GM12878 (cell line): ENCODE results near the gene B4GALT5. TPM values are rescaled to one million over a fixed set of nuclear protein-coding genes. Genes with fewer than 3 reads are reported as not detected.
"Not testable (repeated sequence)": the region's sequence is repeated elsewhere in the genome, so short reads cannot be mapped to it uniquely, and the experiment has no call there.

ENCODE experiments used
- ATAC-seq: fragments of 200-7000 bp; cut with Tn5 transposase; 3 replicates; pipeline ENCODE4 v1.9.1; 2020; ENCODE audit warnings: mild to moderate bottlenecking, moderate library complexity
- BruUV-seq: library from RNA; stranded (reverse); fragments of 400-500 nt; replicated peaks from 2 replicates; lab custom pipeline; 2021; lab: Mats Ljungman, UMichigan
- CTCF ChIA-PET: fragments of 300-600 bp; sonication (Branson Sonifier 250); formaldehyde crosslinking; extraction: SDS; loops from one replicate; lab custom pipeline; 2021; ENCODE audit warnings: inconsistent platforms; lab: Yijun Ruan, JAX
- POLR2A ChIA-PET: fragments of 350-600 bp; formaldehyde crosslinking; extraction: SDS; loops from one replicate; lab custom pipeline; 2021; ENCODE audit warnings: inconsistent platforms; lab: Charles Lee
- RAD21 ChIA-PET: fragments of 300-600 bp; sonication (Branson Sonifier 250); formaldehyde crosslinking; loops from one replicate; lab custom pipeline; 2023; ENCODE audit warnings: antibody characterized with exemption; ENCODE audit not compliant: unreplicated experiment; lab: Charles Lee
- SMC1A ChIA-PET: fragments of 300-600 bp; sonication (Branson Sonifier 250); formaldehyde crosslinking; loops from one replicate; lab custom pipeline; 2023; ENCODE audit not compliant: unreplicated experiment, uncharacterized antibody; lab: Charles Lee
- DNase-seq: peaks from one replicate; pipeline ENCODE4 v3.0.0-alpha.2; 2011; ENCODE audit warnings: low read depth, low spot score
- FAIRE-seq: peaks from 3 replicates; lab custom pipeline; 2011; peaks lifted over from hg19 to GRCh38; lab: Jason Lieb, UNC
- H2AFZ ChIP-seq: 2 replicates; pipeline ENCODE4 v1.6.0; 2011; ENCODE audit warnings: low read depth, low read length, control low read depth; ENCODE audit not compliant: control insufficient read depth
- H3K27ac ChIP-seq: 2 replicates; pipeline ENCODE4 v1.5.1; 2011; ENCODE audit warnings: control low read depth; ENCODE audit not compliant: control insufficient read depth, insufficient read depth
- H3K27me3 ChIP-seq, 2 experiments: replicated peaks in 1 of 2; 2 replicates each; pipeline versions ENCODE4 v1.6.0 to v1.6.1; 2011; ENCODE audit warnings: low read length in 1 of 2; ENCODE audit not compliant: control insufficient read depth in 2 of 2, insufficient read depth in 2 of 2
- H3K36me3 ChIP-seq, 2 experiments: 2 replicates each; pipeline ENCODE4 v1.5.1; 2011; ENCODE audit warnings: low read length in 1 of 2; ENCODE audit not compliant: control insufficient read depth in 2 of 2, insufficient read depth in 2 of 2
- H3K4me1 ChIP-seq: 2 replicates; pipeline ENCODE4 v1.6.1; 2011; ENCODE audit warnings: mild to moderate bottlenecking, low read length, moderate library complexity, mixed read lengths; ENCODE audit not compliant: control insufficient read depth, insufficient read depth
- H3K4me2 ChIP-seq: 2 replicates; pipeline ENCODE4 v1.6.0; 2011; ENCODE audit warnings: control low read depth; ENCODE audit not compliant: control insufficient read depth, insufficient read depth
- H3K4me3 ChIP-seq: fragments of 200-600 bp; sonication (generic); 2 replicates; pipeline ENCODE4 v1.5.1; 2016
- H3K79me2 ChIP-seq: 2 replicates; pipeline ENCODE4 v1.6.0; 2011; ENCODE audit warnings: low read length; ENCODE audit not compliant: control insufficient read depth, insufficient read depth
- H3K9ac ChIP-seq: 2 replicates; pipeline ENCODE4 v1.8.0; 2011; ENCODE audit warnings: low read length, control low read depth, mixed read lengths; ENCODE audit not compliant: control insufficient read depth, insufficient read depth
- H3K9me3 ChIP-seq: replicated peaks from 3 replicates; pipeline ENCODE4 v1.5.1; 2011; ENCODE audit warnings: mild to moderate bottlenecking, low read length; ENCODE audit not compliant: control insufficient read depth, insufficient read depth
- H4K20me1 ChIP-seq: 2 replicates; pipeline ENCODE4 v1.6.0; 2011; ENCODE audit not compliant: control insufficient read depth, insufficient read depth
- GATAD2B ChIP-seq: fragments of 450-650 bp; conservative IDR thresholded peaks from 2 replicates; pipeline ENCODE4 v1.6.1; 2017; ENCODE audit warnings: low read depth, mild to moderate bottlenecking, moderate library complexity
- IRF5 ChIP-seq: fragments of 450-650 bp; IDR thresholded peaks from 2 replicates; pipeline ENCODE4 v1.6.1; 2017; ENCODE audit warnings: borderline replicate concordance
- SIX5 ChIP-seq: IDR thresholded peaks from 2 replicates; pipeline ENCODE4 v1.6.1; 2011; ENCODE audit warnings: mild to moderate bottlenecking, low read depth, low read length, moderate library complexity; ENCODE audit not compliant: severe bottlenecking
- SUZ12 ChIP-seq: fragments of 200-600 bp; sonication (generic); IDR thresholded peaks from one replicate; pipeline ENCODE4 v1.6.1; 2018; ENCODE audit warnings: antibody characterized with exemption, mild to moderate bottlenecking; ENCODE audit not compliant: unreplicated experiment
- TARDBP ChIP-seq: IDR thresholded peaks from 2 replicates; pipeline ENCODE4 v1.6.1; 2016; ENCODE audit warnings: borderline replicate concordance
- WGBS: methylation state at CpG from one replicate; pipeline ENCODE4 v1.1.6; 2016; ENCODE audit warnings: low lambda C conversion rate; ENCODE audit not compliant: insufficient replicate concordance, insufficient coverage; ENCODE audit errors: missing lambda C conversion rate; 5-methylcytosine and 5-hydroxymethylcytosine counted together
- in situ Hi-C: fragments of 300-500 bp; cut with MboI; formaldehyde crosslinking; loops from 9 replicates; pipeline ENCODE4 v1.14.3; 2018; ENCODE audit warnings: mixed read lengths
- intact Hi-C: fragments of 100-400 bp; cut with micrococcal nuclease; formaldehyde crosslinking; loops from one replicate; pipeline ENCODE4 v1.14.2; 2022; ENCODE audit not compliant: unreplicated experiment
- polyA plus RNA-seq, 11 experiments: library from polyadenylated mRNA; depleted of rRNA in 4 of 11; unstranded in 6 of 11; stranded (reverse) in 5 of 11; fragments of >200 nt; fragmentation: Nextera tagmentation in 4 of 11; fragmentation: Illumina TruSeq in 1 of 11; extraction: Ambion mirVana in 4 of 11; extraction: Trizol in 1 of 11; gene quantifications; 1 replicate in 1 of 11; 2 replicates in 10 of 11; pipeline versions ENCODE4 v1.2.1 to v1.2.3, GENCODE V29; 2011 to 2016; ENCODE audit warnings: inconsistent platforms in 2 of 11, missing spikeins in 2 of 11, low read depth in 1 of 11
- total RNA-seq, 4 experiments: library from RNA; depleted of rRNA in 3 of 4; stranded (reverse); fragments of >200 nt in 3 of 4; fragmentation: Illumina TruSeq in 1 of 4; extraction: Trizol in 1 of 4; gene quantifications; 2 replicates each; pipeline versions ENCODE4 v1.2.1 to v1.2.3, GENCODE V29; 2013 to 2021
- TF ChIP-seq, protein P1 (sequence below): fragments of 450-650 bp; IDR thresholded peaks from 2 replicates; pipeline ENCODE4 v1.6.1; 2017; ENCODE audit warnings: antibody characterized with exemption, mild to moderate bottlenecking, moderate library complexity

Gene B4GALT5
- total and polyA plus RNA-seq, 10 of the 15 experiments (the other 5 are each of a cell fraction or from before 2014, with no cell fraction given) = 2.0 to 55.5 (median 20.2) TPM

DNA sequence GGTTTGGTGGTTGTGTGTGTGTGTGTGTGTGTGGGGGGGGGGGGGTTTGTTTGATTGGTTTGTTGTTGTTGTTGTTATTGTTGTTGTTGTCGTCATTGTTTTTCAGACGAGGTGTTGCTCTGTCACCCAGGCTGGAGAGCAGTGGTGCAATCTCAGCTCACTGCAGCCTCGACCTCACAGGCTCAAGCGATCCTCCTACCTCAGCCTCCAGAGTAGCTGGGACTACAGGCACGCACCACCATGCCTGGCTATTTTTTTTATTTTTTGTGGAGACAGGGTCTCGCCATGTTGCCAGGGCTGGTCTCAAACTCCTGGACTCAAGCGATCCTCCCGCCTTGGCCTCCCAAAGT lies 98.7 kb downstream of the B4GALT5 start:
- H3K4me3 ChIP-seq, DNase-seq, H3K27ac ChIP-seq, ATAC-seq, H3K4me2 ChIP-seq, in situ Hi-C loops, FAIRE-seq, H3K79me2 ChIP-seq, H3K36me3 ChIP-seq, H3K9ac ChIP-seq, H3K9me3 ChIP-seq, intact Hi-C loops, H2AFZ ChIP-seq, H3K27me3 ChIP-seq, H4K20me1 ChIP-seq, BruUV-seq: not testable (repeated sequence)
- POLR2A ChIA-PET = interaction anchor here (0.6 to 1.2 kb wide), 2 partner anchors 54 to 234 kb away, joined by 3 to 4 read pairs; no protein-coding TSS in a partner anchor
- RAD21 ChIA-PET = interaction anchor here (1.0 to 1.4 kb wide), 2 partner anchors 61 to 232 kb away, joined by 3 read pairs; no protein-coding TSS in a partner anchor
- CTCF ChIA-PET = interaction anchor here (0.9 to 3.1 kb wide), 8 partner anchors 9 to 231 kb away, joined by 3 to 14 read pairs (median 5); no protein-coding TSS in a partner anchor
- SMC1A ChIA-PET = interaction anchor here (0.7 to 4.2 kb wide), 9 partner anchors 20 to 293 kb away, joined by 3 to 22 read pairs (median 3); no protein-coding TSS in a partner anchor
- H3K4me1 ChIP-seq = peaks cover 18% of the 10 kb centered on the region
- WGBS = 78% methylated on average over 7 of the region's 8 CpGs

GRCh38 chr20:49614338-49615050 lies 99.2 kb downstream of the B4GALT5 start:
- no peak overlapping the region for H3K4me2 ChIP-seq
- in situ Hi-C loops = loop anchor here (5.0 kb wide), 2 partner anchors 233 to 313 kb away; no protein-coding TSS in a partner anchor

More at GRCh38 chr20:49614338-49615050, 99.2 kb downstream of the B4GALT5 start:
- ChIA-PET SMC1A (interaction anchor here (0.7 to 4.2 kb wide), 10 partner anchors 16 to 318 kb away, joined by 3 to 22 read pairs (median 3); no protein-coding TSS in a partner anchor), POLR2A (no interaction called here), CTCF (interaction anchor here (0.6 to 3.1 kb wide), 10 partner anchors 9 to 235 kb away, joined by 3 to 10 read pairs (median 4); no protein-coding TSS in a partner anchor), RAD21 (interaction anchor here (0.6 to 1.4 kb wide), 3 partner anchors 61 to 302 kb away, joined by 3 read pairs; no protein-coding TSS in a partner anchor)
- Histone ChIP-seq H3K79me2 (no peaks in the 10 kb centered on the region), H3K4me3 (no peak overlapping the region), H3K9me3 (no peaks in the 10 kb centered on the region), H3K9ac (no peak overlapping the region), H3K36me3 (no peaks in the 10 kb centered on the region), H3K27me3 (no peaks in the 10 kb centered on the region), H3K4me1 (peaks cover 13% of the 10 kb centered on the region), H4K20me1 (no peaks in the 10 kb centered on the region), H2AFZ (no peak overlapping the region), H3K27ac (no peak overlapping the region)
- FAIRE-seq (no peak), DNase-seq (no peak), ATAC-seq (no peak)
- intact Hi-C loops = loop anchor here (5.0 kb wide), 1 partner anchor 208 kb away; no protein-coding TSS in a partner anchor
- TF ChIP-seq IRF5 (no peak), SIX5 (no peak), TARDBP (no peak), GATAD2B (no peak), SUZ12 (no peak)
- TF ChIP-seq, protein P1, sequence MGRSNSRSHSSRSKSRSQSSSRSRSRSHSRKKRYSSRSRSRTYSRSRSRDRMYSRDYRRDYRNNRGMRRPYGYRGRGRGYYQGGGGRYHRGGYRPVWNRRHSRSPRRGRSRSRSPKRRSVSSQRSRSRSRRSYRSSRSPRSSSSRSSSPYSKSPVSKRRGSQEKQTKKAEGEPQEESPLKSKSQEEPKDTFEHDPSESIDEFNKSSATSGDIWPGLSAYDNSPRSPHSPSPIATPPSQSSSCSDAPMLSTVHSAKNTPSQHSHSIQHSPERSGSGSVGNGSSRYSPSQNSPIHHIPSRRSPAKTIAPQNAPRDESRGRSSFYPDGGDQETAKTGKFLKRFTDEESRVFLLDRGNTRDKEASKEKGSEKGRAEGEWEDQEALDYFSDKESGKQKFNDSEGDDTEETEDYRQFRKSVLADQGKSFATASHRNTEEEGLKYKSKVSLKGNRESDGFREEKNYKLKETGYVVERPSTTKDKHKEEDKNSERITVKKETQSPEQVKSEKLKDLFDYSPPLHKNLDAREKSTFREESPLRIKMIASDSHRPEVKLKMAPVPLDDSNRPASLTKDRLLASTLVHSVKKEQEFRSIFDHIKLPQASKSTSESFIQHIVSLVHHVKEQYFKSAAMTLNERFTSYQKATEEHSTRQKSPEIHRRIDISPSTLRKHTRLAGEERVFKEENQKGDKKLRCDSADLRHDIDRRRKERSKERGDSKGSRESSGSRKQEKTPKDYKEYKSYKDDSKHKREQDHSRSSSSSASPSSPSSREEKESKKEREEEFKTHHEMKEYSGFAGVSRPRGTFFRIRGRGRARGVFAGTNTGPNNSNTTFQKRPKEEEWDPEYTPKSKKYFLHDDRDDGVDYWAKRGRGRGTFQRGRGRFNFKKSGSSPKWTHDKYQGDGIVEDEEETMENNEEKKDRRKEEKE = no peak
- BruUV-seq = no TSS peak
- 74% methylated on average over 13 of the region's 13 CpGs for WGBS
